K562 (cell line): ENCODE data around the gene VDAC2. TPM values are rescaled to one million over a fixed set of nuclear protein-coding genes. Genes with fewer than 3 reads are reported as not detected.

ENCODE experiments used
- GABPB1 ChIP-seq: sonication (generic); formaldehyde crosslinking; IDR thresholded peaks from 2 replicates; pipeline ENCODE4 v1.8.0; 2022; ENCODE audit warnings: mild to moderate bottlenecking, missing genetic modification reagents
- polyA plus RNA-seq, 8 experiments: library from polyadenylated mRNA; depleted of rRNA in 4 of 8; stranded (reverse) in 5 of 8; unstranded in 3 of 8; fragments of >200 nt; fragmentation: Nextera tagmentation in 2 of 8; fragmentation: Illumina TruSeq in 1 of 8; extraction: Ambion mirVana in 2 of 8; extraction: Trizol in 1 of 8; gene quantifications; 2 replicates each; pipeline versions ENCODE4 v1.2.1 to v1.2.3, GENCODE V29; 2011 to 2014; ENCODE audit warnings: inconsistent platforms in 1 of 8, missing spikeins in 1 of 8
- total RNA-seq, 7 experiments: library from RNA; depleted of rRNA in 6 of 7; stranded (reverse); fragments of >200 nt in 6 of 7; fragmentation: Illumina TruSeq in 2 of 7; extraction: Trizol in 2 of 7; gene quantifications; 2 replicates each; pipeline versions ENCODE4 v1.2.1 to v1.2.3, GENCODE V29; 2011 to 2021; ENCODE audit warnings: low replicate concordance in 1 of 7
- TF ChIP-seq, protein P1 (sequence below): fragments of 450-650 bp; IDR thresholded peaks from 2 replicates; pipeline ENCODE4 v1.6.1; 2014; ENCODE audit warnings: low read depth, mild to moderate bottlenecking, moderate library complexity, borderline replicate concordance
- TF ChIP-seq, protein P2 (sequence below): sonication (generic); formaldehyde crosslinking; IDR thresholded peaks from 2 replicates; pipeline ENCODE4 v1.8.0; 2022; ENCODE audit warnings: mild to moderate bottlenecking, missing genetic modification reagents

Gene VDAC2
- total and polyA plus RNA-seq, 9 of the 15 experiments (the other 6 are each of a cell fraction or from before 2014, with no cell fraction given): 139 to 450 (median 250) TPM

DNA sequence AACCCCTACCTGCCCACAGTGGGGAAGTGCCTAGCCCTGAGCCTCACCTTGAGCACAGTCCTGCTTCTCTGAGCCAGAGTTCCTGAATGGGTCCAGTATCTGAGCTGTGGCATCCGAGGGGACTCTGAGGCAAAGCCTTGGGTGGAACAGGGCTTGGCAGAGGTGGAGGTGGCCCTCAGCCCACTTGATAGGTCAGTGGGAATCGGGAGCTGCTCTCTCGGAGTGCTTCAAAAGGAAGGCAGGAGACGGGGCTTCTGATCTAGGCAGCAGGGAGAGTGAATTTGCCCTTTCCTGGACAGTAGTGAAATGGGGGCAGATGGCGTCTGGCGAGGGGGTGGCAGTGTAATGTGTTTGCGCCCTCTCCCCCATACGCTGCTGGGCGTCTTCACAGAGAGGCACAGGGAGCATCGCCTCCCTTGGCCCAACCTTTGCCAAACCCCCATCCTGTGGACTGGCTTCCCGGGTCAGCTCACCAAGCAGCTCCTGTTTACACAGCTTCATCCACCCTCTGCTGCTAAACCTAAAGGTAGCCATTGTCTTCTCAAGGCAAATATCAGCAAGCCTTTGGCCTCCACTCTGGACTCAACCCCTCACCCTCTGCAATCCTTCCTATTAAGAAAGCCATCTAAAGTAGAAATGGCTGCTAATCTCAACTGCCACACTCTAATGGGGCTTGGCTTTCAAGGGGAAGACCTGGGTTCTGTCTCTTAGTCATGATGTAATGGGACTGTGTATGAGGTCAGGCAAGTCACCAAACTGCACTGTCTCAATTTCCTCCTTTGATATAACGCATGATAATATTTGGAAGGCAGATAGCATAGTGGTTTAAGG lies 21.1 kb upstream of the VDAC2 start (continued):
- TF ChIP-seq, protein P1, sequence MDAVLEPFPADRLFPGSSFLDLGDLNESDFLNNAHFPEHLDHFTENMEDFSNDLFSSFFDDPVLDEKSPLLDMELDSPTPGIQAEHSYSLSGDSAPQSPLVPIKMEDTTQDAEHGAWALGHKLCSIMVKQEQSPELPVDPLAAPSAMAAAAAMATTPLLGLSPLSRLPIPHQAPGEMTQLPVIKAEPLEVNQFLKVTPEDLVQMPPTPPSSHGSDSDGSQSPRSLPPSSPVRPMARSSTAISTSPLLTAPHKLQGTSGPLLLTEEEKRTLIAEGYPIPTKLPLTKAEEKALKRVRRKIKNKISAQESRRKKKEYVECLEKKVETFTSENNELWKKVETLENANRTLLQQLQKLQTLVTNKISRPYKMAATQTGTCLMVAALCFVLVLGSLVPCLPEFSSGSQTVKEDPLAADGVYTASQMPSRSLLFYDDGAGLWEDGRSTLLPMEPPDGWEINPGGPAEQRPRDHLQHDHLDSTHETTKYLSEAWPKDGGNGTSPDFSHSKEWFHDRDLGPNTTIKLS: no peak
- TF ChIP-seq, protein P2, sequence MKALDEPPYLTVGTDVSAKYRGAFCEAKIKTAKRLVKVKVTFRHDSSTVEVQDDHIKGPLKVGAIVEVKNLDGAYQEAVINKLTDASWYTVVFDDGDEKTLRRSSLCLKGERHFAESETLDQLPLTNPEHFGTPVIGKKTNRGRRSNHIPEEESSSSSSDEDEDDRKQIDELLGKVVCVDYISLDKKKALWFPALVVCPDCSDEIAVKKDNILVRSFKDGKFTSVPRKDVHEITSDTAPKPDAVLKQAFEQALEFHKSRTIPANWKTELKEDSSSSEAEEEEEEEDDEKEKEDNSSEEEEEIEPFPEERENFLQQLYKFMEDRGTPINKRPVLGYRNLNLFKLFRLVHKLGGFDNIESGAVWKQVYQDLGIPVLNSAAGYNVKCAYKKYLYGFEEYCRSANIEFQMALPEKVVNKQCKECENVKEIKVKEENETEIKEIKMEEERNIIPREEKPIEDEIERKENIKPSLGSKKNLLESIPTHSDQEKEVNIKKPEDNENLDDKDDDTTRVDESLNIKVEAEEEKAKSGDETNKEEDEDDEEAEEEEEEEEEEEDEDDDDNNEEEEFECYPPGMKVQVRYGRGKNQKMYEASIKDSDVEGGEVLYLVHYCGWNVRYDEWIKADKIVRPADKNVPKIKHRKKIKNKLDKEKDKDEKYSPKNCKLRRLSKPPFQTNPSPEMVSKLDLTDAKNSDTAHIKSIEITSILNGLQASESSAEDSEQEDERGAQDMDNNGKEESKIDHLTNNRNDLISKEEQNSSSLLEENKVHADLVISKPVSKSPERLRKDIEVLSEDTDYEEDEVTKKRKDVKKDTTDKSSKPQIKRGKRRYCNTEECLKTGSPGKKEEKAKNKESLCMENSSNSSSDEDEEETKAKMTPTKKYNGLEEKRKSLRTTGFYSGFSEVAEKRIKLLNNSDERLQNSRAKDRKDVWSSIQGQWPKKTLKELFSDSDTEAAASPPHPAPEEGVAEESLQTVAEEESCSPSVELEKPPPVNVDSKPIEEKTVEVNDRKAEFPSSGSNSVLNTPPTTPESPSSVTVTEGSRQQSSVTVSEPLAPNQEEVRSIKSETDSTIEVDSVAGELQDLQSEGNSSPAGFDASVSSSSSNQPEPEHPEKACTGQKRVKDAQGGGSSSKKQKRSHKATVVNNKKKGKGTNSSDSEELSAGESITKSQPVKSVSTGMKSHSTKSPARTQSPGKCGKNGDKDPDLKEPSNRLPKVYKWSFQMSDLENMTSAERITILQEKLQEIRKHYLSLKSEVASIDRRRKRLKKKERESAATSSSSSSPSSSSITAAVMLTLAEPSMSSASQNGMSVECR (CRISPR knock-in tag): no peak
- TF ChIP-seq GABPB1 (CRISPR knock-in tag): no peak
